Hematopoietic multipotent progenitor cell (in vitro differentiated cells): Measurements from ENCODE around the gene EVI5L. TPM values are rescaled to one million over a fixed set of nuclear protein-coding genes. Genes with fewer than 3 reads are reported as not detected.

ENCODE experiments used
- DNase-seq, 3 donors: peaks; one replicate each; pipeline ENCODE4 v3.0.0-alpha.2; 2011 to 2015; ENCODE audit warnings: low read depth in 2 of 3, low spot score in 2 of 3
- total RNA-seq: library from RNA; depleted of rRNA; stranded (reverse); fragments of >200 nt; gene quantifications from one replicate; pipeline ENCODE4 v1.2.3, GENCODE V29; 2012

The EVI5L gene
- total RNA-seq, 1 donor: 18.6 TPM

DNA sequence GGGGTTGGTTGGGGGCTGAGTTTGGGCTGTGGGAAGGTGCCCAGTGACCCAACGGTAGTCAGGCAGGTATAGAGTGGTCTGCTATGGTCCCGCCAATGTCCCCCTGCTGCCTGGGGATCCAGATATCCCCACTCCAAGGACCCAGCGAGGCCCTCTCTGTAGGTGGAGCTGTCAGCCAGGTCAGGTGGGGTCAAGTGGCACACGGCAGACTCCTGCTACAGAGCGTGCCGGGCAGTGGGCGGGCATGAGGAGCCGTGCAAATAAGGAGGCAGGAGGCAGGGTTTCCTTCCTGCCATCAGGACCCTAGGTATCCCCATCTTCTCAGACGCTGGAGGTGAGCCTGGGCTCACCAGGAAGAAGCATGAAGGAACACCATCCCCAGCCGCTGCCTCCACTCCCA lies 14.9 kb downstream of the EVI5L start:
- no peak for DNase-seq

- DNase-seq: no peak
These were observed 15.6 kb downstream of the EVI5L start for GRCh38 chr19:7845390-7846154.

GRCh38 chr19:7846155-7846646 lies 16.2 kb downstream of the EVI5L start:
- no peak for DNase-seq

DNA sequence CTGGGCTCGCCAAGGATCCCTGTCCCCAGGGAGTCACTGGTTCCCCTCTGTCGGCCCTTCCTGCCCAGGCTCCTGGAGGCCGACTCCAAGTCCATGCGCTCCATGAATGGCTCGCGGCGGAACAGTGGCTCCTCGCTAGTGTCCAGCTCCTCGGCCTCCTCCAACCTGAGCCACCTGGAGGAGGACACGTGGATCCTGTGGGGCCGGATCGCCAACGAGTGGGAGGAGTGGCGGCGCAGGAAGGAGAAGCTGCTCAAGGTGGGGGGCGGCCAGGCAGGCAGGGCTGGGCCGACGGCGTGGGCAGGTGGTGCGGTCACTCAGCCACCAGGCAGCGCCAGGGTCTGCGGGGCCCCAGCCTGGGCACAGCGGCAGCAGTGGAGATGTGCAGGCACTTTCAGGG lies 17.6 kb downstream of the EVI5L start:
- no peak for DNase-seq

DNA sequence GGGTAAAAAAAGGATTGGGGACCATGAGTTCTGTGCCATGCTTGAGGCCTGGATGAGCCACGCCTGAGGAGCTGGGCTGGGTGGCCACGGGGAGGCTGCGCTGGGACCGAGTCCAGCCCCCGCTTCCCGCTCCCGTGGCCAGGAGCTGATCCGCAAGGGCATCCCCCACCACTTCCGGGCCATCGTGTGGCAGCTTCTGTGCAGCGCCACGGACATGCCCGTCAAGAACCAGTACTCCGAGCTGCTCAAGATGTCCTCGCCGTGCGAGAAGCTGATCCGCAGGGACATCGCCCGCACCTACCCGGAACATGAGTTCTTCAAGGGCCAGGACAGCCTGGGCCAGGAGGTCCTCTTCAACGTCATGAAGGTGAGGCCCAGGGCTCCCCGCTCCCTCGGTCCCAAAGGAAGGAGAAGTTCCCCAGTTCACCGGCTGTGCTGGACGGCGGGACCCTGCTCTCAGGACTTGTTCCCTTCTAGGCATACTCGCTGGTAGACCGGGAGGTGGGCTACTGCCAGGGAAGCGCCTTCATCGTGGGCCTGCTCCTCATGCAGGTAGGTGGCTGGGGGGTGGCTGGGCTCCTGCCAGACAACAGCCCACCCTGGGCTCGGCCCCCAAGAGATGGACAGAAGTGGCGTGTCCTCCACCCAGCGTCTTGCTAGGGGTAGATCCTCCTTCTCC lies 18.9 kb downstream of the EVI5L start:
- no peak for DNase-seq

DNA sequence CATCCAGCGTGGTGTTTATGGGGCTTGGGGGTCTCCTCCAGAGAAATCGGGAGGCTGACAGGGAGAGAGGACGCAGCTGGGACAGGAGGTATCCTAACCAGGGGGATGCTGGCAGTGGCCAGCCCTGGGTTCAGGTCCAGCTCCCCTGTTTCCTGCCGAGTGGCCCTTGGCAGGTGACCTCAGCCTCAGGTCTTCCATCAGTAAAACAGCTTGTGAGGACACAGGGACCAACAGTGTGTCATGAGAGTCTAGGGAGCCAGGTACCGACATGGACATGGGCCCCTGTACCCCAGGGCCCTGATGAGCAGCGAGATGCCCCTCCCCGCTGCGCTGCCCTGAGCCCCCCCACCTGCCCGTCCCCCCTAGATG lies 19.6 kb downstream of the EVI5L start:
- no peak for DNase-seq

DNA sequence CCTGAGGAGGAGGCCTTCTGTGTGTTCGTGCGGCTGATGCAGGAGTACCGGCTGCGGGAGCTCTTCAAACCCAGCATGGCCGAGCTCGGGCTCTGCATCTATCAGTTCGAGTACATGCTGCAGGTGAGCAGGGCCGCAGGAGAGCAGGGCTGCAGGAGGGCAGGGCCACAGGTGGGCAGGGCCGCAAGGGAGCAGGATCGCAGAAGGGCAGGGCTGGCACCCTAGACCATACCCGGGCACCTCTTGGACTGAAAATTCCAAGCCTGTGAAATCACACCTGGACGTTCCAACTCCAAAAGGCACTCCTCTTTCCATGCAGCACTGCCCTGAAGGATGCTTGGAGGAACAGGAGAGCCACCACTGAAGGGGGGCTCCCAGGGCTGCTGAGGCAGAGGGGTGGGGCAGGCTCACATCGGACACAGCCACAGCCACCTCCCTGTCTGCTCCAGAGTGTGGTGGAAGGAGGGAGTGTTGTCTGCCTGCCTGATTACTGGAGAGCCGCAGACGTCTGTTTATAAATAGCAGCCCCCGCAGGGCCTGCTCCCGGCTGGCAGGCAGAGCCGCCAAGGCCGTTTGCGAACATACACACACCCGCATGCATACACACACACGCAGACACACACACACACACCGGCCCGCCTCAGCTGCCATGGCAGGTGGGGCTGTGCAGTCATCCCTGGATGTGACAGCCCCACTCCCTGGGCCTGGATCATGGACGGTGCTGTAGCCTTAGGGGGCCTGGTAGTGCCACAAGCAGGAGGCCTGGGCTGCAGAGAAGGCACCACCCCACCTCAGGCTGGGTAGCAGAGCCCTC lies 20.2 kb downstream of the EVI5L start:
- no peak for DNase-seq

GRCh38 chr19:7850945-7851622 lies 21.1 kb downstream of the EVI5L start:
- DNase-seq: no peak

GRCh38 chr19:7851623-7852500 lies 21.8 kb downstream of the EVI5L start:
- DNase-seq: no peak

- peak in 2 of 3 donors; percentile 65 to 73 for DNase-seq
These were observed 23.1 kb downstream of the EVI5L start for GRCh38 chr19:7852851-7853769.

- no peak for DNase-seq
These were observed 23.7 kb downstream of the EVI5L start for GRCh38 chr19:7853770-7854128.

DNA sequence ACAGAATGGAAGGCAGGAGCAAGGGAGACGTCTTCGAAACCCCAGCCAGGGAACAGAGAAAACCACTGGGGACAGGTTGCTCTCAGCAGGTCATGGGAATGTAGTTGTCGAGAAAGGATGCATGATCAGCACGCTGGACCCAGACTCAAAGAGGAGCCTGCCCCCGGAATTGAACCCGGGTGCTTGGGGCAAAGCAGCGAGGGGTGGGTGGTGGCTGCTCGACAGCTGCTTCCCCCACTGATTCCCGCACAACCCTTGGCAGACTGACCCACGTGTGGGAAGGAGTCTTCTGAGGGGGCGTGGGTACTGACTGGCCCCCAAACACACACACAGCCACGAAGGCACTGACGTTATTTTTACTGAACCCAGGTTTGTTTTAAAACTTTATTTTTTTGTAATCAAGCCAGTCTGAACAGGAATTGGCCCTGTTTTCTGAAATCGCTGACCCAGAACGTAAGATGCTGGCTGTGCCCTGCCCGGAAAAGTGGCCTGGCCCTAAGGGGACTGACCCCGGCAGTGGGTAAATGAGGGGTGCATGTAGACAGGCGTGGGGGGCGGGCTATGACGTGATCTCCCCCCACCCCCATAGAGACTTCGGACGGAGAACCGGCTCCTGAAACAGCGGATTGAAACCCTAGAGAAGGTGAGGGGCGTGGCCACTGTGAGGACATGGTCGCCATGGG lies 25.5 kb downstream of the EVI5L start:
- no peak for DNase-seq

- DNase-seq: no peak
These were observed 26.1 kb downstream of the EVI5L start for GRCh38 chr19:7856109-7856591.

DNA sequence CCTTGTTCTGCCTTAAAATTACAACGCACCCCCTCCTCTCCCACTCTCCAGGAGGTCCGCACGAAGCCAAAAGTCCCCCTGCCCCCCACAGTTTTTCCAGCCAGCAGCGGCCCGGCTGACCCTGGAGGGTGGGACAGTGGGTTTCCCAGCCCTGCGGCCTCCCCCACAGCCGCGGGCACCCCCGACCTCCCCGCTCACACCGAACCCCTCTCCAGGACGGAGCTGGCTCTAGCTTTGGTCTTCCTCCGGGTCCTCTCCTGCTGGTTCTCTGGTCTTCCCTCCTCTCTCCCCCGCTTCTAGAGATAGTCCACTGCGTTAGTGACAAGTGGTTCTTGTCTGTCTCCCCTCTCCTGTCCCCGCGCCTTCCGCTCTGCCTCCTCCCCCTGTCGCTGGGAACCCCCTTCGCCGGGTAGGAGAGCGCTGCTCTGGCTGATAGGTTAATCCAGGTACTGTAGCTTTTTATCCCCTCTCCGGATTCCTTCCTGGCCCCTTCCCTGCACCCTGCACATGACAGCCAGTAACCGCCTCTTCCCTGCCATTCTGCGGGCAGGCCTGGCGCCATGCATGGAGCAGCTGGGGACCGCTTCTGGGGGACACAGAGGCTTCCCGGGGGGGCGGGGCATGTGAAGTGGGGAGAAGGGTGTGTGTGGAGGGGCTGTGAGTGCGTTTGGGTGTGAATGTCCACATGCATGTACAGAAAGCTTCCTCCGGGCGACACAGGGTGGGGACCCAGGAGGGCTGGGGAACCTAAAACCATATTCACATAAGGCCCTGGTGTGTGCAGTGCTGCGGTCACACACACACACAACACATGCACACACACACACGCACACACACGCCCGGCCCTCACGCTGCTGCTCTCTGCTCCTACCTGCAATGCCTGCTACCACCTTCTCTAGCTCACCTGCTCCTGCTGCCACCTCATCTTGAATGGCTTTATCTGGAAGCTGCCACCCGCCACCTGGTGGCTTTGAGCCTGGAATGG lies 27.0 kb downstream of the EVI5L start:
- DNase-seq: no peak

GRCh38 chr19:7857727-7858108 lies 27.7 kb downstream of the EVI5L start:
- DNase-seq: no peak

DNA sequence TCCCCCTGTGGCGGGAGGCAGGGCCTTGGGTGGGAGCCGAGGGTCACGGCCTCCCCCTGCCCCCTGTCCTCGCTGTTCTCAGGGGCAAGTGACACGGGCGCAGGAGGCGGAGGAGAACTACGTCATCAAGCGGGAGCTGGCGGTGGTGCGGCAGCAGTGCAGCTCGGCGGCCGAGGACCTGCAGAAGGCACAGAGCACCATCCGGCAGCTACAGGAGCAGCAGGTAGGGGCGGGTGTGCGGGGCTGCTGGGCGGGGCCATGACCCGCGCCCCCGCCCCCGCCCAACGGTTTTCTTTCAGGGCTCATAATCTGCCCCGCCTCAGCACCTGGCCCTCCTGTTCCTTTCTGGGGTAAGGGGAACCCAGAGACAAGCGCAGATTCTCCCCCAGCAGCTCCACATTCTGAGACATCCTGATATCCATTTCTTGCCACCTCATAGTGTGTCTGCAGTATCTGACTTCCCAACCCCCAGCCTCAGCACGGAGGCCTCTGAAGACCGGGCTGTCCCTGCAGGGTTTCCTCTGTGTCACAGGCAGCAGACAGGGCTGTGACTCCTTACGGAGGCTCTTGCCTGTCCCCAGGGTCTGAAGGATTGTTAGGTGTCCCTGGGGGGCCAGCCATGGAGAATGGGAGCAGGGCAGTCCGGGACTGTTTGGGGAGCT lies 28.2 kb downstream of the EVI5L start:
- DNase-seq: peak in 1 of 3 donors; percentile 23
